ENCODE results near the gene PTPRN2. TPM values are rescaled to one million over a fixed set of nuclear protein-coding genes. Genes with fewer than 3 reads are reported as not detected.

Gene PTPRN2
- total and polyA plus RNA-seq, 9 of the 15 experiments (the other 6 are each of a cell fraction or from before 2014, with no cell fraction given): not detected

- H4K20me1 ChIP-seq (replicated peaks; ENCODE audit: control insufficient read depth, insufficient read depth, low read length): peaks cover 14% of the 10 kb centered on the region; the same call in 1 of the 2 replicates
- in situ Hi-C loops (cut with MboI) (no loop called here), intact Hi-C loops (cut with micrococcal nuclease) (no loop called here)
- no TSS peak for BruUV-seq (replicated peaks)
- no peaks in the 10 kb centered on the region for H3K79me2 ChIP-seq (ENCODE audit: control insufficient read depth, insufficient read depth, low read length)
- H2AFZ ChIP-seq (ENCODE audit: low read depth, low read length): no peak overlapping the region
- ATAC-seq (no peak), DNase-seq (ENCODE audit: extremely low read depth in 1 of 4, low spot score in 3 of 4) (no peak), FAIRE-seq (no peak)
- H3K9me3 ChIP-seq (replicated peaks; ENCODE audit: control insufficient read depth, insufficient read depth, low read depth, low read length): no peaks in the 10 kb centered on the region
- no peaks in the 10 kb centered on the region for H3K36me3 ChIP-seq (ENCODE audit: control insufficient read depth, insufficient read depth, low read length)
- H3K4me1 ChIP-seq (replicated peaks in 1 of 2; ENCODE audit: control insufficient read depth in 2 of 2, insufficient read depth in 2 of 2, low read length in 2 of 2): peaks cover 0 to 13% of the 10 kb centered on the region in 2 experiments; a peak in 1 of 5 replicates
- no peak overlapping the region for H3K4me2 ChIP-seq (ENCODE audit: insufficient read depth, low read length)
- H3K4me3 ChIP-seq: no peak overlapping the region
- ChIA-PET CTCF (ENCODE audit: low intra/inter-chr PET ratio) (no interaction called here), POLR2A (no interaction called here)
- H3K27me3 ChIP-seq (ENCODE audit: control insufficient read depth in 2 of 2, insufficient read depth in 2 of 2, low read length in 2 of 2): peaks cover 57 to 70% of the 10 kb centered on the region in 2 experiments
- H3K27ac ChIP-seq (ENCODE audit: extremely low read depth, low read depth, low read length): no peak overlapping the region
- H3K9ac ChIP-seq (ENCODE audit: insufficient read depth in 1 of 2, low read depth in 2 of 2, low read length in 2 of 2): no peak overlapping the region; a peak in 1 of 4 replicates
- H3K9me1 ChIP-seq (ENCODE audit: control insufficient read depth, insufficient read depth, low read length): no peaks in the 10 kb centered on the region
- WGBS (ENCODE audit: insufficient coverage, low coverage, missing lambda C conversion rate): 8% methylated on average over 21 of the region's 22 CpGs
- TF ChIP-seq ILF3 (IDR thresholded peaks at IDR 0.05; ENCODE audit: borderline replicate concordance) (no peak), ATF7 (IDR thresholded peaks at IDR 0.05) (no peak), ZBTB2 (IDR thresholded peaks at IDR 0.05) (no peak), ZC3H8 (IDR thresholded peaks at IDR 0.05) (no peak), CTBP1 (IDR thresholded peaks at IDR 0.05; ENCODE audit: borderline replicate concordance) (no peak), TFE3 (CRISPR knock-in tag; IDR thresholded peaks at IDR 0.05) (no peak), CREM (IDR thresholded peaks at IDR 0.05; ENCODE audit: low read depth) (no peak), CBFA2T3 (IDR thresholded peaks at IDR 0.05) (no peak), SIX5 (IDR thresholded peaks at IDR 0.05; ENCODE audit: borderline replicate concordance in 1 of 2, insufficient read depth in 1 of 2, low read depth in 1 of 2, low read length in 2 of 2) (no peak), NFYB (IDR thresholded peaks at IDR 0.05; ENCODE audit: extremely low read depth, insufficient read length) (no peak), ZNF224 (CRISPR knock-in tag; IDR thresholded peaks at IDR 0.05) (no peak), PBX2 (CRISPR knock-in tag; IDR thresholded peaks at IDR 0.05; ENCODE audit: low read depth) (no peak), PBX2 (tag; conservative IDR thresholded peaks at IDR 0.05; ENCODE audit: low read depth) (no peak), TOE1 (IDR thresholded peaks at IDR 0.05; ENCODE audit: borderline replicate concordance) (no peak), TOE1 (CRISPR knock-in tag; IDR thresholded peaks at IDR 0.05; ENCODE audit: borderline replicate concordance, low read depth) (no peak), SMARCA4 (IDR thresholded peaks at IDR 0.05) (no peak), HOXB6 (CRISPR knock-in tag; IDR thresholded peaks at IDR 0.05; ENCODE audit: borderline replicate concordance) (no peak), KAT2B (IDR thresholded peaks at IDR 0.05; ENCODE audit: low read depth, low read length) (no peak), HNRNPK (IDR thresholded peaks at IDR 0.05; ENCODE audit: low read depth, low read length, poor library complexity, severe bottlenecking) (no peak), CEBPB (tag; IDR thresholded peaks at IDR 0.05) (no peak)
Observed at GRCh38 chr7:157855016-157855415, 732.6 kb downstream of the PTPRN2 start.
